Erythroblast (primary cell): ENCODE measurements around the gene RFX7.
"Not testable (repeated sequence)": the region's sequence is repeated elsewhere in the genome, so short reads cannot be mapped to it uniquely, and the experiment has no call there.

ENCODE experiments used
- DNase-seq, 2 experiments: peaks; one replicate each; lab custom pipeline; 2025; lab: John Stamatoyannopoulos, UW
- GATA1 ChIP-seq: IDR thresholded peaks from 2 replicates; pipeline ENCODE4 v1.6.1; 2011; ENCODE audit warnings: low read depth, mild to moderate bottlenecking, control low read depth, low read length, moderate library complexity
- POLR2A ChIP-seq: IDR thresholded peaks from 2 replicates; pipeline ENCODE4 v1.6.1; 2011; ENCODE audit warnings: mild to moderate bottlenecking, low read length

The RFX7 gene

GRCh38 chr15:56205061-56205876, 38.4 kb downstream of the RFX7 start:
- no peak for TF ChIP-seq POLR2A
- no peak for TF ChIP-seq GATA1
- DNase-seq = no peak

- DNase-seq = not testable (repeated sequence)
Measured at GRCh38 chr15:56203312-56203922, 40.3 kb downstream of the RFX7 start.

DNA sequence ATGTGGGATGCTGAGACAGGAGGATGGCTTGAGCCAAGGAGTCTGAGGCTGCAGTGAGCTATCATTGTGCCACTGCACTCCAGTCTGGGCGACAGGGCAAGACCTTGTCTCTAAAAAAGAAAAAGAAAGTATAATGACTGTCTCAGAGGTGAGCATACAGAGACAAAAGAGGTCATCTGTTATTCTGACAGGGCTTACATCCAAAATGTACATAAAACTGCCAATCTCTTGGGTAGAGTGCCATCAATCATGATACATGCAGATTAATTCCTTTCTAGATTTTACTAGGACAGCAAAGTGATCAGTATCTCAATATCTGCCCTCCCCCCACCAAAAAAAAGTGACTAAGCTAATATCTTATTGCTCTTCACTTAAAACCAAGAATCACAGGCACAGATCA, 41.0 kb downstream of the RFX7 start:
- TF ChIP-seq GATA1 (no peak), POLR2A (no peak)
- DNase-seq = no peak

- DNase-seq = no peak
- no peak for TF ChIP-seq GATA1
- TF ChIP-seq POLR2A = no peak
Measured at GRCh38 chr15:56199038-56199437, 44.6 kb downstream of the RFX7 start.

- TF ChIP-seq GATA1 (no peak), POLR2A (no peak)
- DNase-seq = no peak
Measured at GRCh38 chr15:56194035-56194434, 49.6 kb downstream of the RFX7 start.

- no peak for DNase-seq
- no peak for TF ChIP-seq GATA1
- no peak for TF ChIP-seq POLR2A
Measured at GRCh38 chr15:56192659-56193442, 50.8 kb downstream of the RFX7 start.

GRCh38 chr15:56187665-56188064, 56.0 kb downstream of the RFX7 start:
- TF ChIP-seq POLR2A (no peak), GATA1 (no peak)
- DNase-seq = no peak

DNA sequence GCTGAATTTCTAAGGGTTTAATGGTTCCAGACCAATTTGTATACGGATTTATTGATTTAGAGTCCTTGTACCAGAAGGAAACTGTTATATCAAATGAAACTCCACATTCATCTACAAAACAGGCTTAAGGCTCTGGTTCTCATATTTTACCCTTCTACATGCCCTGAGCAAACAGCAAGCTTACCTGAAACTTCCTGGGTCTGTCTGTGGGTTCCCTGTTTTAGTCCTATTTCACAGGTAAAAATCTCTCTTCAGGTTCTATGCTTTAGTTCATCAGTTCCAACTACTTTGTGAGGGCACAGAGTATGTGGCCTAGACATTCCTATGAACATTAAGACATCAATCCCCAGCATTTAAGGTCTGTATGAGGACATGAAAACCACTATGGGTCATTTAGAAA, 57.7 kb downstream of the RFX7 start:
- TF ChIP-seq GATA1 (no peak), POLR2A (no peak)
- no peak for DNase-seq

DNA sequence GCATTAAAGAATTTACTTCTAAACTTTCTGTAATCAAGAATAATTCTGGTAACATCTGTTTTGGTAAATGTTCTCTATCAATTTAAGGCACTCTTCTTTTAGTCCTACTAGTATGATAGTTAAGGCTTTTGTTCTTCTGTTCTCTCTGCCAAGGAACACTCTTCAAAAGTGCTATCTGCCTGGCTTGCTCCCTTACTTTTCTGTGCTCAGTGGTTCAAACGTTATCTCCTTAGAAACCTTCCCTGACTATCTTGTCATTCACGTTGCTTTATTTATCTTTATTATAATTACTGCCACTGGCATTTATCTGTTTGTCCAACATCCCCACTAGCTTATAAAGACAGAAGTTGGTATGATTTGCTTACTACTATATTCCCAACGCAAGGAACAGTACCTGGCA, 59.2 kb downstream of the RFX7 start:
- TF ChIP-seq GATA1 = no peak
- TF ChIP-seq POLR2A = no peak
- peak; percentile 15 to 73 for DNase-seq

DNA sequence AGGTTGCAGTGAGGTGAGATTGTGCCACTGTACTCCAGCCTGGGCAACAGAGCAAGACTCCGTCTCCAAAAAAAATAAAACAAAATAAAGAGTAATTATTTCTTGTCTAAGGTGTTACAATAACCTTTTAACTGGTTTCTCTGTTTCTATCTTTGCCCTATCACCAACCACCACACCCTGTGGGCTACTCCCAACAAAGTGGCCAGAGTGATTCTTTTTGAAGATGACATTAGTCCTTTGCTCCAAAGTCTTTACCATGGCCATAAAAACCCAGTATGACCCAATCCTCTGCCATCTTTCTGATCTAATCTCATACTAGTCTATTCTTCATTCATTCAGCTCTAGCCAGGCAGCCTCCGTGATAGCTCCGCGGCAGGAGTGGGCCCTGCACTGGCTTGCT, 62.8 kb downstream of the RFX7 start:
- DNase-seq = no peak
- no peak for TF ChIP-seq POLR2A
- TF ChIP-seq GATA1 = no peak

GRCh38 chr15:56176996-56177395, 66.7 kb downstream of the RFX7 start:
- TF ChIP-seq POLR2A = no peak
- no peak for TF ChIP-seq GATA1
- DNase-seq = no peak

DNA sequence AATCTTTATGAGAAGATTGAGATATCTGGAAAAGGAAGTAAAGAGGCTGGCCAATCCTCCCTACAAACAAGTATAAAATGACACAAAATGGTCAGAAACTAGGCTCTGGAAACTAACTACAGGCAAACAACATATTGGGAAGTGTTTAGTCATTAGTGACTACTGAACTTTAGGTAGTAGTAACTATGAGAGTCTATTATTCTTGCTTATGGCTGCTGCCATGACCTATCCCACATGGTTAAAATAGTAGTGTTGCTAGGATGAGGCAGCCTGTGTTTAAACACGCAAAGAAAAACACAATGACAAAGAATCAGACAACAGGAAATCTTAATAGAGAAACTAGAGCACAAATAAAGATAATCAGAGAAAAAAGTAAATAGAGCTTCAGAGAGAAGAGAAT, 67.9 kb downstream of the RFX7 start:
- TF ChIP-seq GATA1 = no peak
- no peak for TF ChIP-seq POLR2A
- no peak for DNase-seq

DNA sequence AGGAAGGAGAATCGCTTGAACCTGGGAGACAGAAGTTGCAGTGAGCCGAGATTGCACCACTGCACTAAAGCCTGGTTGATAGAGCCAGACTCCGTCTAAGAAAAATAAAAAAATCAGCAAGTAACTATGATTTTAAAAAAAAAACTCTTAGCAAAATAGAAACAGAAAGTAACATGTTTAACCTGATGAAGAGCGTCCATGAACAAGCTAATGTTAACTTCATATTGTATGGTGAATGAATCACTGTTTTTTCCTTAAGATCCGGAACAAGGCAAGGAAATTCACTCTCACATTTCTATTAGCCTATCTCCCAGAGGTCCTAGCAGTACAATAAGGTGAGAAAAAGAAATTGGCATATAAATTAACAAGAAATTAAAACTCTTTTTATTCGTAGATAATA, 69.0 kb downstream of the RFX7 start:
- no peak for TF ChIP-seq POLR2A
- no peak for TF ChIP-seq GATA1
- DNase-seq = no peak

DNA sequence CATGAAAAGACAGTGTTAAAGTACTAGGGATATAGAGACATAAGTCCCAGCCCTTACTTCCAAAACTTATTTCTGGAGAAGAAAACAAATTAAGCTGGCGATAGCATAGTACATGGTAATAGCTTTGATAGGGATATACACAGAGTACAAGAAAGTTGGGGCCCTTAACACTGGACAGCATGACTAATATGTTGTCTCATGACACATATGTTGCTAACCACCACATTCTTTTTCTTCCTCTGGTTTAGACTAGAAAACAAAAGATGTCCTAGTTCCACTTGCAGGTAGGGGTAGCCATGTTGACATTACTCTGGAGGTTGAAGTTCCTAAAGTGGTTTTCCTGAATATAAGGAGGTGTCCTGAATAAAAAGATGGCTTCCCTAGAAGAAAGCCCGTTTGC, 75.3 kb downstream of the RFX7 start:
- TF ChIP-seq GATA1 (no peak), POLR2A (no peak)
- DNase-seq = no peak
